ENCODE results near the gene DAW1. TPM values are rescaled to one million over a fixed set of nuclear protein-coding genes. Genes with fewer than 3 reads are reported as not detected.

DAW1 gene
- total and polyA plus RNA-seq, 4 donors, result not detected

DNA sequence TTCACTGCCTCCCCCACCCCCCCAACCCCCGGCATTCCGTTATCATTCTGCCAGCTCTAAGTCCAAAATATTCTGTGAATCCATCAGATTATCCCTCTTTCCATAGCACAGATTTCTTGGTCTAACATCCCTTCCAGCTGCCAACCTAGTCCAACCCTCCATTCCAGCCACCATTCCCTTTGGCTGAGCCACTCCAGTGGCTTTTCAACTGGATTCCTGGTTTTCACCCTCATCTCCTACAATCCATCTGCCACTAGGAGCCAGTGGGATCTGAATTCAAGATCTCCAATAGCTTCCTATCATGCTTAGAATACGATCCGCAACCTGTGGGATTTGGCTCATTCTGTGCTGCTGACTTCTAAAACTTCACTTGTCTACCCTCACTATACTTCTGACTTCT is 1.2 kb downstream of the DAW1 start:
- Histone ChIP-seq H3K36me3 (ENCODE audit: control insufficient read depth in 4 of 4, insufficient read depth in 3 of 4, low read depth in 1 of 4, low read length in 3 of 4) (no peaks in the 10 kb centered on the region), H3K4me1 (ENCODE audit: control insufficient read depth in 4 of 4, insufficient read depth in 4 of 4, low read length in 3 of 4) (peaks cover 0 to 4% (median 0%) of the 10 kb centered on the region in 4 donors), H3K27me3 (ENCODE audit: control insufficient read depth in 4 of 4, insufficient read depth in 4 of 4, low read length in 3 of 4) (no peaks in the 10 kb centered on the region), H3K9ac (ENCODE audit: low read depth in 1 of 2, low read length in 2 of 2) (no peak overlapping the region), H3K27ac (ENCODE audit: low read depth in 1 of 2, low read length in 2 of 2) (no peak overlapping the region), H3K9me3 (ENCODE audit: control insufficient read depth in 4 of 4, low read length in 3 of 4) (no peaks in the 10 kb centered on the region), H3K4me3 (ENCODE audit: low read depth in 1 of 3, low read length in 3 of 3) (no peak overlapping the region)
- no peak for DNase-seq (ENCODE audit: low spot score)
- TF ChIP-seq, protein P1, sequence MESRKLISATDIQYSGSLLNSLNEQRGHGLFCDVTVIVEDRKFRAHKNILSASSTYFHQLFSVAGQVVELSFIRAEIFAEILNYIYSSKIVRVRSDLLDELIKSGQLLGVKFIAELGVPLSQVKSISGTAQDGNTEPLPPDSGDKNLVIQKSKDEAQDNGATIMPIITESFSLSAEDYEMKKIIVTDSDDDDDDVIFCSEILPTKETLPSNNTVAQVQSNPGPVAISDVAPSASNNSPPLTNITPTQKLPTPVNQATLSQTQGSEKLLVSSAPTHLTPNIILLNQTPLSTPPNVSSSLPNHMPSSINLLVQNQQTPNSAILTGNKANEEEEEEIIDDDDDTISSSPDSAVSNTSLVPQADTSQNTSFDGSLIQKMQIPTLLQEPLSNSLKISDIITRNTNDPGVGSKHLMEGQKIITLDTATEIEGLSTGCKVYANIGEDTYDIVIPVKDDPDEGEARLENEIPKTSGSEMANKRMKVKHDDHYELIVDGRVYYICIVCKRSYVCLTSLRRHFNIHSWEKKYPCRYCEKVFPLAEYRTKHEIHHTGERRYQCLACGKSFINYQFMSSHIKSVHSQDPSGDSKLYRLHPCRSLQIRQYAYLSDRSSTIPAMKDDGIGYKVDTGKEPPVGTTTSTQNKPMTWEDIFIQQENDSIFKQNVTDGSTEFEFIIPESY (IDR thresholded peaks at IDR 0.05), result no peak
- TF ChIP-seq EGR1 (IDR thresholded peaks at IDR 0.05; ENCODE audit: low read depth in 2 of 2) (no peak), HNF4G (IDR thresholded peaks at IDR 0.05) (no peak), RXRA (IDR thresholded peaks at IDR 0.05) (no peak)
- TF ChIP-seq, protein P2, sequence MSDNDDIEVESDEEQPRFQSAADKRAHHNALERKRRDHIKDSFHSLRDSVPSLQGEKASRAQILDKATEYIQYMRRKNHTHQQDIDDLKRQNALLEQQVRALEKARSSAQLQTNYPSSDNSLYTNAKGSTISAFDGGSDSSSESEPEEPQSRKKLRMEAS (IDR thresholded peaks at IDR 0.05), result no peak
- WGBS, result 89% methylated on average over 4 of the region's 4 CpGs

DNA sequence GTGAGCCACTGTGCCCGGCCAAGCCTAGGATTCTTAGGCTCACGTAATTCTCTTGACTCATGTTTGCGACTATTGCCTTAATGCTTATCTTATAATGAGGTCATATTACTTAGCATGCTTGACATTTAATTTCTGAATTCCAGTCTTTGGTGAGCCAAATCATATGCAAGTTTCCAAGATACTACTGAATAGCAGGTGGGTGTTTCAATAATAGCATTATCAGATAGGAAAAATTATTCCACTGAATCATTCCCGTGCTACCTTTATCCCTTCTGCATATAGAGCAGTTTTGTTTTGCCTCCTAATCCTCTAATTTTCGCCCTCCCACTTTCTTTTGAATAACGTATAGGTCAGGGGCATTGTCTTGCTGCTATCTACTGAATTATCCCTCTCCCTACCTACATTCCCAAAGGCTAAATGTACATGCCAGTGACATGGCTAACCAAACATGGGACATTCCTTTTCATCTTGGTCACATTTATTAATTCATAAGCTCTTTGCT is 4.9 kb downstream of the DAW1 start:
- no peak for TF ChIP-seq JUND (IDR thresholded peaks at IDR 0.05)
- TF ChIP-seq TAF1 (conservative IDR thresholded peaks at IDR 0.05), result no peak
- no peak for TF ChIP-seq EGR1 (IDR thresholded peaks at IDR 0.05; ENCODE audit: low read depth in 2 of 2)
- no peak for TF ChIP-seq RXRA (IDR thresholded peaks at IDR 0.05)
- no peak for TF ChIP-seq FOXA2 (IDR thresholded peaks at IDR 0.05)
- TF ChIP-seq SP1 (IDR thresholded peaks at IDR 0.05), result no peak
- TF ChIP-seq FOXA1 (IDR thresholded peaks at IDR 0.05), result no peak
- TF ChIP-seq NR2F2 (IDR thresholded peaks at IDR 0.05), result no peak
- Histone ChIP-seq H3K27me3 (ENCODE audit: control insufficient read depth in 4 of 4, insufficient read depth in 4 of 4, low read length in 3 of 4) (no peaks in the 10 kb centered on the region), H3K4me1 (ENCODE audit: control insufficient read depth in 4 of 4, insufficient read depth in 4 of 4, low read length in 3 of 4) (peaks cover 0 to 3% (median 0%) of the 10 kb centered on the region in 4 donors), H3K27ac (ENCODE audit: low read depth in 1 of 2, low read length in 2 of 2) (no peak overlapping the region), H3K4me3 (ENCODE audit: low read depth in 1 of 3, low read length in 3 of 3) (no peak overlapping the region), H3K9ac (ENCODE audit: low read depth in 1 of 2, low read length in 2 of 2) (no peak overlapping the region), H3K9me3 (ENCODE audit: control insufficient read depth in 4 of 4, low read length in 3 of 4) (no peaks in the 10 kb centered on the region), H3K36me3 (ENCODE audit: control insufficient read depth in 4 of 4, insufficient read depth in 3 of 4, low read depth in 1 of 4, low read length in 3 of 4) (no peaks in the 10 kb centered on the region)
- DNase-seq (ENCODE audit: low spot score), result no peak
- 82% methylated on average over 6 of the region's 6 CpGs for WGBS

DNA sequence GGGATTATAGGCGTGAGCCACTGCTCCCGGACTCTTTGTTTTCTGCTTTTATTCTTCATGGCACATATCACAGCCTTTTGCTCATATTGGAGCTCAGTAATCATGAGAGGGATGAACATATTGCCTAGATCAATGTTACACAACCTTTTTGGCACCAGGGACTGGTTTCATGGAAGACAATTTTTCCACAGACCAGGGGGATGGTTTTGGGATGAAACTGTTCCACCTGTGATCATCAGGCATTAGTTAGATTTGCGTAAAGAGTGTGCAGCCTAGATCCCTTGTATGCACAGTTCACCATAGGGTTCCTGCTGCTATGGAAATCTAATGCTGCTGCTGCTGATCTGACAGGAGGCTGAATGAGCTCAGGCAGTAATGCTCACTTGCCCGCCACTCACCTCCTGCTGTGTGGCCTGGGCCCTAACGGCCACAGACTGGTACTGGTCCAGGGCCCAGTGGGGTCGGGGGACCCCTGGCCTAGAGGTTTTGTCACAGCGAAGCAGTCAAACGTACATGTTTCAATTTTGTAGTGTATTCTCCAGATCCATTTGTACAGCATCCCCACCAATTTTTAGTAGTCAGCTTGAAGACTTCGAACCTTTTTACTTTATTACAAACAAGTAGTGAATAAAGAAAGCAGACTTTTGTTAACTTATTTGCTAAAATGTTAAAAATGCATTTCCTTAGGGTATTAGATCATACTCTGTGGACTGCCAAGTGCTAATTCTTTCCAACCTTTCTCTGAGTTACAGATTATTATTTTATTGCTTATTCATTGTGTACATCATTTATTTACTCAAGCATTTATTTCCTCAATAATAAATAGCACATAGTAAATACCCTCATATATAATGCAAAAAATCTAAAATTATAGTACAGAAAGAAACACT is 6.2 kb downstream of the DAW1 start:
- no peak overlapping the region for H3K27ac ChIP-seq (ENCODE audit: low read depth in 1 of 2, low read length in 2 of 2)
- H3K36me3 ChIP-seq (ENCODE audit: control insufficient read depth in 4 of 4, insufficient read depth in 3 of 4, low read depth in 1 of 4, low read length in 3 of 4), result no peaks in the 10 kb centered on the region
- H3K9ac ChIP-seq (ENCODE audit: low read depth in 1 of 2, low read length in 2 of 2), result no peak overlapping the region
- no peaks in the 10 kb centered on the region for H3K4me1 ChIP-seq (ENCODE audit: control insufficient read depth in 4 of 4, insufficient read depth in 4 of 4, low read length in 3 of 4)
- 73% methylated on average over 9 of the region's 9 CpGs for WGBS
- TF ChIP-seq HNF4G (IDR thresholded peaks at IDR 0.05) (no peak), SP1 (IDR thresholded peaks at IDR 0.05) (no peak), NR2F2 (IDR thresholded peaks at IDR 0.05) (no peak), FOXA2 (IDR thresholded peaks at IDR 0.05) (no peak)
- H3K4me3 ChIP-seq (ENCODE audit: low read depth in 1 of 3, low read length in 3 of 3), result no peak overlapping the region
- H3K27me3 ChIP-seq (ENCODE audit: control insufficient read depth in 4 of 4, insufficient read depth in 4 of 4, low read length in 3 of 4), result no peaks in the 10 kb centered on the region
- H3K9me3 ChIP-seq (ENCODE audit: control insufficient read depth in 4 of 4, low read length in 3 of 4), result no peaks in the 10 kb centered on the region
- no peak for DNase-seq (ENCODE audit: low spot score)
